ENCODE results near the gene CIC. TPM values are rescaled to one million over a fixed set of nuclear protein-coding genes. Genes with fewer than 3 reads are reported as not detected.

Gene CIC
- total RNA-seq, 1 donor from 2014 or later: 33.3 TPM

DNA sequence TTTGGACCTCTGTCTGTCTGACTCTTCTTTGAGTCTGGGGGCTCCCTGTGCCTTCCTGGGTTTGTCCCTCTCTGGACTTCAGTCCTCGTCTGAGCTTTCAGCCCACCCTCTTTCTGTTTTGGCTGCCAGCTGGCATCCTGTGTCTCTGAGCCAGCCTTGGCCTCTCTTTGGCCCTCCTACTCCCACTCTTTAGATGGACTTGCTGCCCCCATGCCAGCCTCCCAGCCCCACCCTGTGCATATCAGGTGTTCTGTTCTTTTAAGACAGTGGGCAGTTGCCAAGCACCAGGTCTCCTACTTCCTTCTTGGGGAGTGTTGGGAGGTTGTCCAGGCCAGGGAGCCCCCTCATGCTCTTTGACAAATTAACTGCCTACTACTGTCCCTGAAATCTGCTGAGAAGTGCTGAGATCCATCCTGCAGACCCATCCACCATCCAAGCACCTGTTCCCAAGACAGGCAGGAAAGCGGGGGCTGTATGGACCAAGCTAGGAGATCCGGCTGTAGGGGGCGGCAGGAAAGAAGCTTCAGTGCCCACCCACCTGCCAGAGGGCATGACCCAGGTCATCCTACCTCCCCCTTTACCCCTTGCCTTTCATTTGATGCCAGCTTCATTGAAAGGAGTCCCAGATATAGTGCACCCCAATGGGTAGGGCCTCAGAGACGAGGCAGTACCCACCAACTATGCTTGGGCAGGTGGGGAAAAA, 9.6 kb downstream of the CIC start:
- intact Hi-C loops (cut with micrococcal nuclease): no loop called here
- H3K9me3 ChIP-seq (replicated peaks): no peaks in the 10 kb centered on the region
- TF ChIP-seq, protein P1, sequence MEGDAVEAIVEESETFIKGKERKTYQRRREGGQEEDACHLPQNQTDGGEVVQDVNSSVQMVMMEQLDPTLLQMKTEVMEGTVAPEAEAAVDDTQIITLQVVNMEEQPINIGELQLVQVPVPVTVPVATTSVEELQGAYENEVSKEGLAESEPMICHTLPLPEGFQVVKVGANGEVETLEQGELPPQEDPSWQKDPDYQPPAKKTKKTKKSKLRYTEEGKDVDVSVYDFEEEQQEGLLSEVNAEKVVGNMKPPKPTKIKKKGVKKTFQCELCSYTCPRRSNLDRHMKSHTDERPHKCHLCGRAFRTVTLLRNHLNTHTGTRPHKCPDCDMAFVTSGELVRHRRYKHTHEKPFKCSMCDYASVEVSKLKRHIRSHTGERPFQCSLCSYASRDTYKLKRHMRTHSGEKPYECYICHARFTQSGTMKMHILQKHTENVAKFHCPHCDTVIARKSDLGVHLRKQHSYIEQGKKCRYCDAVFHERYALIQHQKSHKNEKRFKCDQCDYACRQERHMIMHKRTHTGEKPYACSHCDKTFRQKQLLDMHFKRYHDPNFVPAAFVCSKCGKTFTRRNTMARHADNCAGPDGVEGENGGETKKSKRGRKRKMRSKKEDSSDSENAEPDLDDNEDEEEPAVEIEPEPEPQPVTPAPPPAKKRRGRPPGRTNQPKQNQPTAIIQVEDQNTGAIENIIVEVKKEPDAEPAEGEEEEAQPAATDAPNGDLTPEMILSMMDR (IDR thresholded peaks at IDR 0.05; ENCODE audit: borderline replicate concordance): no peak
- peak overlapping the region; percentile 98 for H3K27ac ChIP-seq (replicated peaks)
- H3K36me3 ChIP-seq: peaks cover 14% of the 10 kb centered on the region
- DNase-seq: no peak
- H3K4me3 ChIP-seq: peak overlapping the region; percentile 90
- no peaks in the 10 kb centered on the region for H3K27me3 ChIP-seq (ENCODE audit: low read depth)
- H3K4me1 ChIP-seq: peaks cover 97% of the 10 kb centered on the region

DNA sequence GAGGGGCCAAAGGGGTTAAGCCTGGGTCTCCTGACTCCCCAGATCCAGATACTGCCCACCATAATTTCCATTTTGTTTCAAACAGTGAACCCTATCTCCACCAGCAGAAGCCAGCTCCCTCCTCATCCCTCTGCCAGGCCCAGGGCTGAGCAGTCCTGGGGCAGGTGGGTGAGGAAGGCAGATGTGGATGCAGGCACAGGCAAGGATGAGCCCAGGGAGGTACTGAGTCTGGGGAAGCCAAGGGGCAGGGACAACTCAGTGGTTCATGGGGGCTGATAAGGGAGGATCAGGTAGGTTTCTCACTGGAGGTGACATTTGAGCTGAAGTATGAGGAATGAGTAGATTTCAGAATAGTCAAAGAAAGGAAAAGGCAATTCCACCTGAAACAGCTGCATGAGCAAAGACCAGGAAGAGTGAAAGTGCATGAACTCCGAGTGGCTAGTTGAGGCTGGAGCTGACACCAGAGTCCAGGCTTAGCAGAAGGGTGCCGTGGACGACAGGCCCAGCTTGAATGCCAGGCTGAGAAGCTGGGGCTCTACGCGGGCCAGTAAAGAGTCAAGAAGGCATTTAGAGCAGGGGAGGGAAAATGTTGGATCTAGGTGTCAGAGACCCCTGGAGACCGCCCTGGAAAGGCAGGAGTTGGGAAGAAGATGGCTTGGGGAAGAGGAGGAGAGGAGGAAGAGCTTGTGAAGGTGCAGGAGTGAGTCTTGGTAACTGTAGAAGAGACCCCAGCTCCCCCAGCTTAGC, 10.3 kb downstream of the CIC start:
- Histone ChIP-seq H3K36me3 (peaks cover 7% of the 10 kb centered on the region), H3K27ac (replicated peaks) (peak overlapping the region; percentile 98), H3K9me3 (replicated peaks) (no peaks in the 10 kb centered on the region), H3K4me3 (peak overlapping the region; percentile 90), H3K4me1 (peaks cover 93% of the 10 kb centered on the region), H3K27me3 (ENCODE audit: low read depth) (no peaks in the 10 kb centered on the region)
- TF ChIP-seq, protein P1 (IDR thresholded peaks at IDR 0.05; ENCODE audit: borderline replicate concordance): no peak
- intact Hi-C loops (cut with micrococcal nuclease): no loop called here
- no peak for DNase-seq

DNA sequence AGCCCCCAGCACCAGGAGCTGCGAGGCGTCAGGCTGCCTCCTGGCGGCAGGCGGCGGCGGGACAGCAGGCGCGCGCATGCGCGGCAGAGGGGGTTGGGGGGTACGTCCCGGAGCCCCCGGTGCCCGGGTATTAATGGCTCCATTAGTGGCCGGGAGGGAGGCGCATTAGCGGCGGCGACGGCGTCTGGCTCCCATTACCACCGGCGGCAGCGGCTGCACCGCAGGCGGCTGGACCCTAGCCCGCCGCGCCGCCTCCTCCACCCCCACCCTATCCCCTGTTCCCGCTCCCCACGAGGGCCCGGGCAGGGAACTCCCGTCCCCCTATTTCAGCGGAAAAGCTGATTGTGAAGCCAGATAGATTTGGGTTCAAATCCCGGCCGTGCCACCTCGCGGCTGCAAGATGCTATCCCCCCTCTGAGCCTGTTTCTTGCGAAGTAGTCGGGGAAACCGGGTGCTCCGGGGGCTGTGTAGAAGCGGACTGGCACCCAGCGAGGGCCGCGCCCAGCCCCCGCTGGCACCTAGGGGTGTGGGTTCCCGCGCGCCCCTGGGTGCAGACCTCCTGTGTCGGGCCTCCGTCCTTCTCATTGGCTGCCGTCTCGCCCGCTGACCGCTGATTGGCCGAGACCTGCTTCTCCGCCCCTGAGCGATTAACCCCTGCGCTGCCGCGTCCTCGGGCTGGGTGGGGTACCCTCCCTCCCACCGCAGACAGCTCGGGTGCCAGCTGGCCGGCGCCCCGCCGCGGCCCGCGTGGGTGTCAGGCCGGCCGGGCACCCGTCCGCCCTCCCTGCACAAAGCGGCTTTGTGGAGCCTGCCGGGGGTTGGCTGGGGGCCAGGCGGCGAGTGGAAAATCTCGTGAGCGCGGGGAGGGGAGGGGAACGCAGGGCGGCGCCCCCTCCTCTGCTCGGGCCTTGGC, 11.1 kb downstream of the CIC start:
- intact Hi-C loops (cut with micrococcal nuclease): loop anchor here (5.0 kb wide), 1 partner anchor 38 kb away; the partner anchor contains the start of gene GSK3A
- H3K27me3 ChIP-seq (ENCODE audit: low read depth): no peaks in the 10 kb centered on the region
- TF ChIP-seq, protein P1 (IDR thresholded peaks at IDR 0.05; ENCODE audit: borderline replicate concordance): peak; percentile 92
- H3K9me3 ChIP-seq (replicated peaks): no peaks in the 10 kb centered on the region
- H3K4me3 ChIP-seq: peak overlapping the region; percentile 90
- peaks cover 91% of the 10 kb centered on the region for H3K4me1 ChIP-seq
- H3K36me3 ChIP-seq: no peaks in the 10 kb centered on the region
- peak; percentile 94 for DNase-seq
- peak overlapping the region; percentile 98 for H3K27ac ChIP-seq (replicated peaks)

DNA sequence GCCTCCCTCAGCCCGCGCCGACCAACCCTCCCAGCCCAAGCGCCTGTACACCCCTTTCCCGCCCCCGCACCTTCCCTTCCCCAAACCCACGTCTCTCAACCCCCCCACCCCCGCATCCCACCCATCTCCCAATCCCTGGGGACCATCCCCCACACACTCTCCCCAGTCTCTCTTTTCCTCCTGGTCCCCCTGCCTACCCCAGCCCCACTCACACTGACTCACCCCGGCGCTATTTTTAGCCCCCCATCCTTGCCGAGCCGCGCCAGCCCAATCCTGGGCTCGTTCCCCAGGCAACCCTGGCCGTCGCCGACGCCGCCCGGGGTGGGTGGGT, 11.7 kb downstream of the CIC start:
- Histone ChIP-seq H3K27me3 (ENCODE audit: low read depth) (no peaks in the 10 kb centered on the region), H3K27ac (replicated peaks) (peak overlapping the region; percentile 98), H3K36me3 (no peaks in the 10 kb centered on the region), H3K4me1 (peaks cover 91% of the 10 kb centered on the region), H3K4me3 (peak overlapping the region; percentile 90), H3K9me3 (replicated peaks) (no peaks in the 10 kb centered on the region)
- DNase-seq: no peak
- intact Hi-C loops (cut with micrococcal nuclease): loop anchor here (5.0 kb wide), 1 partner anchor 38 kb away; the partner anchor contains the start of gene GSK3A
- TF ChIP-seq, protein P1 (IDR thresholded peaks at IDR 0.05; ENCODE audit: borderline replicate concordance): no peak

Measured in left ventricle myocardium inferior (tissue), 1 donor.